GM19328 (cell line): ENCODE results near the gene EMC9.

Experiments used
- ATAC-seq: cut with Tn5 transposase; IDR thresholded peaks from one replicate; pipeline ENCODE4 v1.9.1; 2021; ENCODE audit warnings: mild to moderate bottlenecking, moderate library complexity; ENCODE audit not compliant: unreplicated experiment

EMC9 gene

DNA sequence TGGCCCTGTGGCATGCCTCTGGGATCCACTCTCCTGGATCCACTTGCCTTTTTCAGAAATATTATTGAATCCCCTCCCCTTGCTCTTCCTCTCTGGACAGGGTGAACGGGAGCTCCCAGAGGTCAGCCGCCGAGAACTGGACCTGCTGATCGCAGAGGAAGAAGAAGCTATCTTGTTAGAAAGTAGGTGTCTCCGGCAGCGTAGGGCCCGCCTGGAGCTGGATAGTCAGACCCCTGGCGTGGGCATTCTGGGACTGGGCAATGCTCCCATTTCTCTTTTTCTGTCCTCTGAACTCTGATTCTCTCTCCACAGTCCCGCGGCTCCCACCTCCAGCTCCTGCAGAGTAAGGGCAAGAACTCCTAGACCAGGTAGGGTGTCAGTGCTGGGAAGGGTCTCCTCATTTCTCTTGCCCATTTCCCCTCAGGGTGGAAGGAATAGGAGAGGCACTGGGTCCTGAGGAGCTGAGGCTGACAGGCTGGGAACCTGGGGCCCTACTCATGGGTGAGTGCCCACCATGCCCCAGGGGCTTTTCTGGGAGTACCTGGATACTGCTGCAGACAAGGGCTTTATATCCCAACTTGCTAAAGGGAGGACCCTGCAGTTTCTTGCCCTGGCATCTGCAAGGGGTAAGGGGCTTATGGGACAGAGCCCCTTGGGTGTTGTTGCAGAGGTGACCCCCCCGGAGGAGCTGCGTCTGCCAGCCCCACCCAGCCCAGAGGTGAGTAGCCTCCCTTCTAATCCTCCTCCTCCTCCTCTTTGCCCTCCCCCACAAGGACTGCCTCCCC lies 35.8 kb upstream of the EMC9 start:
- ATAC-seq, result no peak

DNA sequence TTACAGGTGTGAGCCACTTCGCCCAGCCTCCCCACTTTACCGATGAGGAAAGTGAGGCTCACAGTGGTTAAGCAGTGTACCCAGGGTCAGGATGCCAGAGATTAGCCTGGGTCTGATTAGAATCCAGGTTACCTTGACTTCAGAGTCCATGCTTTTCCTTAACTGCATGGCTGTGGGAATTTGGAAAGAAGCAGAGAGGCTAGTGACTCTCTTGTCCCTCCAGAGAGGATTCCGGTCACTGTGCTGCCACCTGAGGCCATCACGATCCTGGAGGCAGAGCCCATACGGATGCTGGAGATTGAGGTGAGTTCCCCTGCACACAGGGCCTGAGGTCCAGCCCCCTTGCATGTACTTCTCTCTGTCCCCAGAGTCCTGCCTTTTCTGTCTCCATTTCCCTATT lies 35.2 kb upstream of the EMC9 start:
- ATAC-seq, result no peak

DNA sequence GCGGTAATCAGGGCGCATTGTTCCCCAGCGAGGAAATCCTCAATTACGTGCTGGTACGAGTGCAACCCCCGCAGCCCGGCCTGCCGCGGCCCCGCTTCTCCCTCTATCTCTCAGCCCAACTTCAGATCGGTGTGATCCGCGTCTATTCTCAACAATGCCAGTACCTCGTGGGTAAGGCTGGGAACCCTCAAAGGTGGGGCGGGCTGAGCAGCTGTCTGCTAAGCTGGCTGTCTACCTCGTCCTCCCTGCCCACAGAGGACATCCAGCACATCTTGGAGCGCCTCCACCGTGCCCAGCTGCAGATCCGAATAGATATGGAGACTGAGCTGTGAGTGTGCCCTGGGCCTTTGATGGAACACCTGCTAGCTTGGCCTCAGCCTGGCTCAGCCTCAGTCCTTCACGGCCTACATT lies 31.5 kb upstream of the EMC9 start:
- no peak for ATAC-seq

DNA sequence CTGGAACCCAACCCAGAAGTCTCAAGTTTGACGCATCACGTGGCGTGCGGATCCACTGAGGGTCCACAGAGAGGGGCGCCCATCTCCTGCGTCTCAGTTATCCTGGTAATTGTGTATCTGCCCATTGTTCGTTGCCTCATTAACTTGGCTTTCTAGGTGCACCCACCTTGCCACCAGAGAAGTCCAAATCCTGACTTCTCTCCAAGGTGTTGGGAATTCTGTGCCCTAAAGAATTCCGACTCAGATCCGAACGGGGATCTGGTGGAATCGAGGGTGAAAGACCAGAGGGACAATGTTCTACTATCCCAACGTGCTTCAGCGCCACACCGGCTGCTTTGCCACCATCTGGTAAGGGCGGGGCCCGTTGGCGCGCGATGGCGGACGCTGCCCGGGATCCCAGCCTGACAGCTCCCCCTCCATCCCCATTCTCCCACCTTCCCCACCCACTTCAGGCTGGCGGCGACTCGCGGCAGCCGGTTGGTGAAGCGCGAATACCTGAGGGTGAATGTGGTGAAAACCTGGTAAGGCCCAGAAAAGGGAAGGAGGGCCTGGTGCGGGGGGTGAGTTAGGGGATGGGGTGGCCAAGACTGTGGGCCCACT lies 31.0 kb upstream of the EMC9 start:
- peak; percentile 18 for ATAC-seq

DNA sequence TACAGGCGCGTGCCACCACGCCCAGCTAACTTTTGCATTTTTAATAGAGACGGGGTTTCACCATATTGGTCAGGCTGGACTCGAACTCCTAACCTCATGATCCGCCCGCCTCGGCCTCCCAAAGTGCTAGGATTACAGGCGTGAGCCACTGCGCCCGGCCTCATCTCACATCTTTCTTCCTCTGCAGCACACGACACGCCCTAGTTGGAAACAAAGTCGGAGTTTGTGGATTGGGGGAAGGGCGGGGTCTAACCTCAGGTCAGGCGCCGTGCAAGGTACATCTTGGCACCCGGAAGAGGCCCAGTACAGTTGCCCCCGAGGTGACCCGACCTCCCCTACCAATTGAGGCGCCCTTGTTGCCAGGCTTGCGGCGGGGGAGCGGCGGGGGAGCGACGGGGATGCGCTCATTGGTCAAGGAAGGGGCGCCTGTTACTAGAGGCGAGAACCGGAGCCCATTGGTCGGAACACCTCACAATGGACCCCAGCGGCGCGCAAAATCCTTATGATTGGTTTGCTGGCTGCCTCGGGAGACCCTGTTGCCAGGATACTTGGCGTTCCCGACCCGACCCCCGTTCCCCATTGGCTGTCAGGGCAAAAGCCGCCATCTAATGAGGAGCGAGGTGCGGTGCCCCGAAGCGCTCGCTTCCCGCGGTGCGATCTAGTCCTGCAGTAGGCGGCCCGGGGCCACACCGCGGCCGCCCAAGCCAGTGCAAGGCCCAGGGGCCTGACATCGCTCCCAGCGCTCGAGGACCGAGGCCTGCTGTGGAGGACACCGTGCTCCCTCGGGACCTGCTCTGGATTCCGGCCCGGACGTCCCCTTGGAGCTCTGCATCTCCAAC lies 30.2 kb upstream of the EMC9 start, which contains the start of gene REC8:
Gene REC8 (plus strand): TSS at position 659 of the 839 bp plus-strand sequence. CDS start 473 bp downstream, outside the sequence.
- peak; percentile 55 for ATAC-seq

- ATAC-seq, result no peak
Measured at GRCh38 chr14:24167469-24168114, 26.2 kb upstream of the EMC9 start.

GRCh38 chr14:24165785-24166184 lies 24.4 kb upstream of the EMC9 start:
- ATAC-seq, result no peak

DNA sequence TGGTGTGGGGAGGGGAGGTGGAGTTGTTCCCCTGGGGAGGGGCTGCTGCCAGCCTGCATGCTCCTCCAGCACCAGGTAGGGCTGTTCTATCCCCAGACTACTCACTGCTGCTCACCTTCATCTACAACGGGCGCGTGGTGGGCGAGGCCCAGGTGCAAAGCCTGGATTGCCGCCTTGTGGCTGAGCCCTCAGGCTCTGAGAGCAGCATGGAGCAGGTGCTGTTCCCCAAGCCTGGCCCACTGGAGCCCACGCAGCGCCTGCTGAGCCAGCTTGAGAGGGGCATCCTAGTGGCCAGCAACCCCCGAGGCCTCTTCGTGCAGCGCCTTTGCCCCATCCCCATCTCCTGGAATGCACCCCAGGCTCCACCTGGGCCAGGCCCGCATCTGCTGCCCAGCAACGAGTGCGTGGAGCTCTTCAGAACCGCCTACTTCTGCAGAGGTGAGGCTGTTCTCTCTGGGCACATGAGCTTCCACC lies 23.2 kb upstream of the EMC9 start:
- ATAC-seq, result no peak

DNA sequence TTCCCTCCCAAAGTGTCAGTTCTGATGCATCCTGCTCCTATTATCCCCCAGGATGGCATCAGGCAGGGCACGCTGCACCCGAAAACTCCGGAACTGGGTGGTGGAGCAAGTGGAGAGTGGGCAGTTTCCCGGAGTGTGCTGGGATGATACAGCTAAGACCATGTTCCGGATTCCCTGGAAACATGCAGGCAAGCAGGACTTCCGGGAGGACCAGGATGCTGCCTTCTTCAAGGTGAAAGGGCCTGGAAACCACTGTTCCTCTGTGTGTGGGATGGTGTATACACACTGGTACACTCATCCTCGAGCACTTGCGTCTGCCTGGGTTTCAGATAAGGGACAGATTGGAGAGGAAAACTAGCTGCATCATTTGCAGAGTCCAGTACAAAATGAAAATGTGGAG lies 20.7 kb upstream of the EMC9 start:
- no peak for ATAC-seq

DNA sequence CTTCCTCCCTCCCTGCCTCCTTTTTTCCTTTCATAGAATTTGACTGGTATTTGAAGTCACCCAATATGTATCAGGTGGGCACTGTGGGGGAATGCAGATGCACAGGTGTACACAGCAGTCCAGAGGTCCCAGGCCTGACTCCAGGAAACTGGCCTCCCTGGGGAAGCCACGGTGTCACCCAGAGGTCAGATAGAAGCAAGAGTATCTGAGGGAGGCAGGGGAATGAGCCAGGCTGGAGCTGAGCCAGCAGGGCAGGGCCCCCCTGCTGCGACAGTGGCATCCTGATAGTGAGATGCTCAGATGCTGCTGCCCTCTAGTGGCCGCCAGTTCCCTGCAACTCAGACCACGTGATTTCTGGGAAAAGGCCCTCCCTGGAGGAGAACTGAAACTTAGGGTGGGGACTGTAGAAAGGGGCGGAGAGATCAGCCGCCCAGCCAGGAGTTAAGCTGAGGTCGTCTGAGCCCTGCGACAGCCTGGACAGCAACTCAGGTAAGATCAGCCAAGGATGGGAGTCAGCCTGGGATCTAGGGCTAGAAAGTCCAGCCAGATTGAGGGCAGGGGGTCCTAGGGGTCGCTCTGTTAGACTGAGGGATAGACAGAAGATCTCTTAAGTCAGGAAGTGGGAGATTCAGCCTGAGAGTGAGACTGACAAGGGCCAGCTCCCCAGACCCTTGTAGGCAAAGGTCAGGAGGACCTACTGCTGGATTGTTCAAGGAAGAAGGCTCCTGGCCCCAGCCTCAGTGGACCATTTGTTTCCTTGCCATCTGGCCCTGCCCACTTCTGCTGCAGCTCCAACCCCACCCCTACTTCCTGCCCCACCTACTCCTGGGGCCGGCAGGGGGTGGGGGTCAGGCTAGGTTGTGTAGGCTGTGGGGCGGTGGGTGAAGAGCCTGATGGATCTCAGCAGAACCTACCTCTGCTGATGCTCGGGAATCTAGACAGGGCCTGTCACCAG lies 19.7 kb upstream of the EMC9 start, which contains the start of gene IRF9:
Gene IRF9 (plus strand): TSS at position 416 of the 955 bp plus-strand sequence. CDS start 880 bp downstream, outside the sequence.
- ATAC-seq, result peak; percentile 70

DNA sequence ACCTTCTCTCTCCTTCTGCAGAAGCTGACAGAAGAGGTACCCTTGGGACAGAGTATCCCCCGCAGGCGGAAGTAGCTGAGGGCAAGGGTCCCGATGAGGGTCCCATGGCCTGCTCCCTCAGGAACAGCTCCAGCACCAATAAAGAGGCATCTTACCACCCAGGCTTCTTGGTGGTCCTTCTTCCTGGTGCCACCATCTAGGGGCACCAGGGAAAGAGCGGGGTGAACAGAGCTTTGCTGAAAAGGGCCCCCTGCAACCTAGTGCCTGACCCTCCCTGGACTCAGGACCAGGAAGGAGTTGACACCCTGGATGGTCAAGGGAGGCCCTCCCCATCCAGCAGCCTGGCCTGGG lies 19.1 kb upstream of the EMC9 start:
- ATAC-seq, result no peak

- no peak for ATAC-seq
Measured at GRCh38 chr14:24159777-24160498, 18.5 kb upstream of the EMC9 start.

DNA sequence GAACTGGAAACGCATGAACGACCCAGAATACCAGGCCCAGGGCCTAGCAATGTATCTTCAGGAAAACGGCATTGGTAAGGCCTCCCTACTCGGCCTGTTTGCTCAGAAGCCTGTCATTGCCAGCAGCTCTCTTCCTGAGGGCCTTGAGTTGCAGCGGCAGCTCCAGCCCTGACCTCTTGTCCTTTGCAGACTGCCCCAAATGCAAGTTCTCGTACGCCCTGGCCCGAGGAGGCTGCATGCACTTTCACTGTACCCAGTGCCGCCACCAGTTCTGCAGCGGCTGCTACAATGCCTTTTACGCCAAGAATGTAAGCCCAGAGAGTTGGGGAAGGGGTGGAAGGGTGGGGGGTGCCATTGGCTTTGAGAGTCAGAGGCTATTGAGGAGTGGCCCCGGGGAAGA lies 15.9 kb upstream of the EMC9 start:
- no peak for ATAC-seq

GRCh38 chr14:24156840-24157239 lies 15.4 kb upstream of the EMC9 start:
- ATAC-seq, result no peak

- ATAC-seq, result no peak
Measured at GRCh38 chr14:24155100-24155499, 13.7 kb upstream of the EMC9 start.

- no peak for ATAC-seq
Measured at GRCh38 chr14:24151404-24152080, 10.2 kb upstream of the EMC9 start.

DNA sequence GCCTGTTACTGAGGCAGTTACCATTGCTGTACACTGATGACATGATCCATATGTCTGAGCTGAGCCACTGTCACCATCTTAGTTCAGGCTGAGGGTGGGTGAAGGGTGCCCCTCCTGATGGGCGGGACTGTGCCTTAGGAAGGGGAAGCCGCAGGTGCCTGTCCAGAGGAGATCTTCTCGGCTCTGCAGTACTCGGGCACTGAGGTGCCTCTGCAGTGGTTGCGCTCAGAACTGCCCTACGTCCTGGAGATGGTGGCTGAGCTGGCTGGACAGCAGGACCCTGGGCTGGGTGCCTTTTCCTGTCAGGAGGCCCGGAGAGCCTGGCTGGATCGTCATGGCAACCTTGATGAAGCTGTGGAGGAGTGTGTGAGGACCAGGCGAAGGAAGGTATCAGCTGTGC lies 9.6 kb upstream of the EMC9 start:
- ATAC-seq, result no peak

DNA sequence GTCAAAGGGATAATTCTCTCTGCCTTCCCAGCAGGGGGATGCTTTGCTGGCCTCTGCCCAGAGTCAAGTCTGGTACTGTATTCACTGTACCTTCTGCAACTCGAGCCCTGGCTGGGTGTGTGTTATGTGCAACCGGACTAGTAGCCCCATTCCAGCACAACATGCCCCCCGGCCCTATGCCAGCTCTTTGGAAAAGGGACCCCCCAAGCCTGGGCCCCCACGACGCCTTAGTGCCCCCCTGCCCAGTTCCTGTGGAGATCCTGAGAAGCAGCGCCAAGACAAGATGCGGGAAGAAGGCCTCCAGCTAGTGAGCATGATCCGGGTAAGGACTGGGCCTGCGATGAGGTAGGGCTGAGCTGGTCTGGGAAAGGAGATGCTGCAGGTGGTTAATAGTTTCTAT lies 9.2 kb upstream of the EMC9 start:
- ATAC-seq, result no peak

- ATAC-seq, result no peak
Measured at GRCh38 chr14:24150061-24150460, 8.7 kb upstream of the EMC9 start.
